ENCODE measurements around the gene HBP1.
A peak's percentile ranks its signal among the peaks of the same experiment; 100 is the strongest.

HBP1 gene

DNA sequence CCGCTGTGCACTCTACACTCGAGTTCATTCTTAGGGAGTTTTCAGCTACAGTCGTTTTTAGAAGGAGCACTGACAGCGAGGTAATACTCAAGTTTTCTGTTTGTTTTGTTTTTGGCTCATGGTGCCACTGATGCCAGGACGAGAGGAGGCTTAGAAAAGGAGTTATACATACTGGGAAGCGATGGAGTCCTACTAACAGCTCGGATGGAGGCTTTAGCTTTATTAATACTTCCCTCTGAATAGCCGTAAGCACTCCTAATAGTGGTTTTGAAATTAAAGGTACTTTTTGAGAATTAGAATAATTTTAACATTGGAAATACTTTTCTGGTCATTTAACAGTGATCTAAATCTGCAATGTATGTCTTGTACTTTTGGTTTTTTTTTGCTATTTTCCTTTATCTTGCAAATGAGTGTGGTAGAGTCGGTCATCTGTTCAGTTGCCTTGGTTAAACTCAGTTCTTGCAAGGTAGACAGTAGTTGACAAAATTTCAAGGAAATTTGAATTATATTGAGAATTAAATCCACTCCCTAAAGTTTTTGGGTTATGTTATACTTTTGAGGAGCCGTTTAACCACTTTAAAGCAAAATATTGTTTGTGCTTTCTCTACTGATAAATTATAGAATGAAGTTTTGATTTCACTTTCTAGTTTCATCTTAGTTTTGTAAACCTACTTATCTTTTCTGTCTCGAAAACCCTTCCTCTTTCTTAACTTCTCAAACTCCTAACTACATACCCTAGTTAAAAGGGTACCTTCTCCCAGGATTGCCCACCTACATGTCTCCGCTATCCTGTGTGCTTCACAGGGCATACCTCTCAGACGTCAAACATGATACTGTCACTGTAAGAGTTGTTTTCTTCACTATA lies 1.5 kb downstream of the HBP1 start:
- no peak for DNase-seq (ENCODE audit: low read depth)
- H3K4me3 ChIP-seq (ENCODE audit: control insufficient read depth, low read depth, low read length) = peak overlapping the region; percentile 68
- TF ChIP-seq, protein P1, sequence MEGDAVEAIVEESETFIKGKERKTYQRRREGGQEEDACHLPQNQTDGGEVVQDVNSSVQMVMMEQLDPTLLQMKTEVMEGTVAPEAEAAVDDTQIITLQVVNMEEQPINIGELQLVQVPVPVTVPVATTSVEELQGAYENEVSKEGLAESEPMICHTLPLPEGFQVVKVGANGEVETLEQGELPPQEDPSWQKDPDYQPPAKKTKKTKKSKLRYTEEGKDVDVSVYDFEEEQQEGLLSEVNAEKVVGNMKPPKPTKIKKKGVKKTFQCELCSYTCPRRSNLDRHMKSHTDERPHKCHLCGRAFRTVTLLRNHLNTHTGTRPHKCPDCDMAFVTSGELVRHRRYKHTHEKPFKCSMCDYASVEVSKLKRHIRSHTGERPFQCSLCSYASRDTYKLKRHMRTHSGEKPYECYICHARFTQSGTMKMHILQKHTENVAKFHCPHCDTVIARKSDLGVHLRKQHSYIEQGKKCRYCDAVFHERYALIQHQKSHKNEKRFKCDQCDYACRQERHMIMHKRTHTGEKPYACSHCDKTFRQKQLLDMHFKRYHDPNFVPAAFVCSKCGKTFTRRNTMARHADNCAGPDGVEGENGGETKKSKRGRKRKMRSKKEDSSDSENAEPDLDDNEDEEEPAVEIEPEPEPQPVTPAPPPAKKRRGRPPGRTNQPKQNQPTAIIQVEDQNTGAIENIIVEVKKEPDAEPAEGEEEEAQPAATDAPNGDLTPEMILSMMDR (IDR thresholded peaks at IDR 0.05; ENCODE audit: control insufficient read depth, insufficient read depth, low read depth, low read length, missing control alignments) = no peak

DNA sequence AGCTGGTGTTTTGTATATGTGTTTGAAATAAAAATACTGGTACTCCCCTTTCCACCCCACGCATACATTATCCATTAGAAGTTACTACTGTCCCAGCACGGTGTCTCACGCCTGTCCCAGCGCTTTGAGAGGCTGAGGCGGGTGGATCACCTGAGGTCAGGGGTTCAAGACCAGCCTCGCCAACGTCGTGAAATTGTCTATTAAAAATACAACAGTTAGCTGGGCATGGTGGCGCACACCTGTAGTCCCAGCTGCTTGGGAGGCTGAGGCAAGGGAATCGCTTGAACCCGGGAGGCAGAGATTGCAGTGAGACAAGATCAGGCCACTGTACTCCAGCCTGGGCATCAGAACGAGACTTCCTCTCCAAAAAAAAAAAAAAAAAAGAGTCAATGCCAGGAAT lies 2.7 kb downstream of the HBP1 start:
- H3K4me3 ChIP-seq (ENCODE audit: control insufficient read depth, low read depth, low read length) = no peak overlapping the region
- TF ChIP-seq, protein P1 (IDR thresholded peaks at IDR 0.05; ENCODE audit: control insufficient read depth, insufficient read depth, low read depth, low read length, missing control alignments) = no peak
- no peak for DNase-seq (ENCODE audit: low read depth)

DNA sequence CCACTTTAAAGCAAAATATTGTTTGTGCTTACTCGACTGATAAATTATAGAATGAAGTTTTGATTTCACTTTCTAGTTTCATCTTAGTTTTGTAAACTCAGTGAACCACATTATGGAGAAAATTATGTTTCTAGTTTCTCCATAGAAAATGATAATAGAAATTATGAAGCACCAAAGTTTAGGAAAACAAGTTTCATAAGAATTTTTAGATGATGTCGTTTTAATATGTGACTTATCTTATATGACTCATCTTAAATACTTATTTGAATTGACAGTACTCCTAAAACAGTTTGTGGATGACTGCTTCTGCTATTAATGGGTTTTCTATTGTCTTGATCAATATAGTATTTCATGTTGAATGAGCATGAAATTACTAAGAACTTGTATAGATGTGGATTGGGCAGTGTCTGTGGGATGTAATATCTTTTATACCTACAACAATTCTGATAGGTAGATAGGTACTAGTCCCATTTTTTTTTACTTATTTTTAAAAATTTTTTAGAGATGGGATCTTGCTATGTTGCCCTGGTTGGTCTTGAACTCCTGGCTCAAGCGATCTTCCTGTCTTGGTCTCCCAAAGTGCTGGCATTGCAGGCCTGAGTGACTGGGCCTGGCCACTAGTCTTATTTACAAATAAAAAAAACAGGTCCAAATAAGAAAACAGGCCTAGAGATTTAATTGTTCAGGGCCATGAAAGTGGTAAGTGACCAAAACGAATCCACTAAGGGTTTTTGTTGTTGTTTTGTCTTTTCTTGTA lies 3.7 kb downstream of the HBP1 start:
- no peak overlapping the region for H3K4me3 ChIP-seq (ENCODE audit: control insufficient read depth, low read depth, low read length)
- TF ChIP-seq, protein P1 (IDR thresholded peaks at IDR 0.05; ENCODE audit: control insufficient read depth, insufficient read depth, low read depth, low read length, missing control alignments) = no peak

DNA sequence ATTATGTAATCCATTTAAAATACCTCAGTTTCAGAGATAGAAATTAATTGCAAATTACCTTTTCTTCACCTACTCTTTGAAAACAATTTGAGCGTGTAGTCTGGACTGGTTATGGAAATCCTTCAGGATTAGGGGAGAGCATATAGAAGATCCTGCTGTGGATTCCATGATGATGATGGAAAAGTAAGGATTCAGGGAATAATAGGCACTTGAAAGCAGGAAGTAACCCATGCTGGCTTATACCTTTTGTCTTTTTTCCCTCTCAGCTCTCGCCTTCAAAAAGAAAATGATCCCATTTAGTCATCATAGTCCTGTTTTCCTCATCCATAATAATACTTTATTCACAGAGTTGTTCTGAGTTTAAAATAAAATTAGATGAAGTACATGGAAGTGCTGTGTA lies 4.4 kb downstream of the HBP1 start:
- H3K4me3 ChIP-seq (ENCODE audit: control insufficient read depth, low read depth, low read length) = no peak overlapping the region
- DNase-seq (ENCODE audit: low read depth) = no peak
- TF ChIP-seq, protein P1 (IDR thresholded peaks at IDR 0.05; ENCODE audit: control insufficient read depth, insufficient read depth, low read depth, low read length, missing control alignments) = no peak

More for the DNA sequence above, 3.7 kb downstream of the HBP1 start:
- no peak for DNase-seq (ENCODE audit: low read depth)

DNA sequence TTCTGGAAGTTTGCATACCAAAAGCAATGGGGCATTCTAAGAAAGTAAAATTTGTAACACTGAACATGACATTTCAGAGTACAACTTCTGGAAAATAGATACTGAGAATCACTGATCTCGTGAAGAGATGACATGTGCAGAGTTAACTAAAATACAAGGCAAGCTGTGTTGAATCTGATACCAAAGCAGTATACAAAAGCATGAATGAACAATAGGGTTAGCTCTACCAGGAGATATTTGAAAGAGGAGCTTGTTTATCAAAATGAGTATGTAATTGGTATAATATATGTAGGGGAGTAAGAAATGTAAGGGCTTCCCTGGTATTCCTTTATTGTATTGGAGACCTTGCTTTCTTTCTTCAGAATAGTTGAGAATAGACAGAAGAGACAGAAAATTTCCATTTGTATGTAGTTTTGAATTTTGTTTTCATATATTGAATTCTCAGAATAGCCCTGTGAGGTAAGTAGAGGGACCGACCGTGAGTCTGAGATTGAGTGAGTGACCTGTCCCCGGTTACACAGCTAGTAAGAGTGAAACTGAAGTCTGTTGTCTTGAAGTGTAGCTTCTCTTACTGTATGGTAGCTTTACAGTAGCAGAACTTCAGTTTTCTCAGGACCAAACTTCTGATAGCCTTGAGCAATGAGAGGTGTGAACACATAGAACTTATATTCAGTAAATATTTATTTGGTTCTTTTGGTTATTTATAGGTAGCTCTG lies 5.0 kb downstream of the HBP1 start:
- H3K4me3 ChIP-seq (ENCODE audit: control insufficient read depth, low read depth, low read length) = no peak overlapping the region
- TF ChIP-seq, protein P1 (IDR thresholded peaks at IDR 0.05; ENCODE audit: control insufficient read depth, insufficient read depth, low read depth, low read length, missing control alignments) = no peak
- no peak for DNase-seq (ENCODE audit: low read depth)

Data from AG09309 (cell line).